ENCODE measurements around the gene AJAP1.

DNA sequence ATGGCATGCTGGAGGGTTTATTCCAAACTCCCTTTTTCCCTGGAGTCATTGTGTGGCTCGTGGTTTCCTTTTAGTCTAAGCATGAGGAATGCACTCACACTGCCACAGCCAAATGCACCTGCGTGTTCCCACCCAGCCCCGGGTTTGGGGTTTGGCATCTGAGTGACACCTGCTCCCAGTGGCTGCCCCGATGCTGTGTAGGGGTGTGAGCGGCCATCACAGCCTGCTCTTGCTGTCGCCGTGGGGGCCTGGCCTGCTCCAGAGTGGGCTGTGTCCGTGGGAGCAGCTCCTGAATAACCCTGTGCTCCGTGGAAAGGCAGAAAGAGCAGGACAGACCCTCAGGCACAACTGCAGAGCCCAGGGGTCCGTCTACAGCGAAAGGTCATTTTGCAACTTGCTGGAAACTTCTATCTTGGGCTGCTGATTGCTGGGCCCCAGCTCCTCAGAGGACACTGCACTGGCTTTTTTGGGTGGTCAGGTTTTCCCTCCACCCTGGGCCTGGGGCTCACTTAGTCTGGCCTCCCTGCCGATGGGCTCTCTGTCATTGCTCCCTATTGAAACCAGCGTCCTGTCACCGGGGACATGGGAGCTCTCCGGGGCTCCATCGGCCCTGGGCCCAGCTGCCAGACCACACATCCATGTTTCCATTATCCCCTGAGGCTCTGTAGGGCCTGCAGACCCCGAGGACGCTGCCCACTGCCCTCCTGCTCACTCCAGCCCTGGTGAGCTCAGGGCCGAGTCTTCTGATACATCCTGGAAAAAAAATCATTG, 74.1 kb downstream of the AJAP1 start:
- TF ChIP-seq EP300 (IDR thresholded peaks at IDR 0.05) (no peak), POLR2A (IDR thresholded peaks at IDR 0.05) (no peak), POLR2AphosphoS5 (IDR thresholded peaks at IDR 0.05) (no peak)
- TF ChIP-seq, protein P1, sequence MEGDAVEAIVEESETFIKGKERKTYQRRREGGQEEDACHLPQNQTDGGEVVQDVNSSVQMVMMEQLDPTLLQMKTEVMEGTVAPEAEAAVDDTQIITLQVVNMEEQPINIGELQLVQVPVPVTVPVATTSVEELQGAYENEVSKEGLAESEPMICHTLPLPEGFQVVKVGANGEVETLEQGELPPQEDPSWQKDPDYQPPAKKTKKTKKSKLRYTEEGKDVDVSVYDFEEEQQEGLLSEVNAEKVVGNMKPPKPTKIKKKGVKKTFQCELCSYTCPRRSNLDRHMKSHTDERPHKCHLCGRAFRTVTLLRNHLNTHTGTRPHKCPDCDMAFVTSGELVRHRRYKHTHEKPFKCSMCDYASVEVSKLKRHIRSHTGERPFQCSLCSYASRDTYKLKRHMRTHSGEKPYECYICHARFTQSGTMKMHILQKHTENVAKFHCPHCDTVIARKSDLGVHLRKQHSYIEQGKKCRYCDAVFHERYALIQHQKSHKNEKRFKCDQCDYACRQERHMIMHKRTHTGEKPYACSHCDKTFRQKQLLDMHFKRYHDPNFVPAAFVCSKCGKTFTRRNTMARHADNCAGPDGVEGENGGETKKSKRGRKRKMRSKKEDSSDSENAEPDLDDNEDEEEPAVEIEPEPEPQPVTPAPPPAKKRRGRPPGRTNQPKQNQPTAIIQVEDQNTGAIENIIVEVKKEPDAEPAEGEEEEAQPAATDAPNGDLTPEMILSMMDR (IDR thresholded peaks at IDR 0.05) = no peak

All from sigmoid colon (tissue), 4 donors.